Naive thymus-derived CD4-positive, alpha-beta T cell (primary cell): Measurements from ENCODE around the gene KIF27. TPM values are rescaled to one million over a fixed set of nuclear protein-coding genes. Genes with fewer than 3 reads are reported as not detected.
A peak's percentile ranks its signal among the peaks of the same experiment; 100 is the strongest.
"Not testable (repeated sequence)": the region's sequence is repeated elsewhere in the genome, so short reads cannot be mapped to it uniquely, and the experiment has no call there.

ENCODE experiments used
- ATAC-seq: fragments of 150-1000 bp; cut with Tn5 transposase; 2 replicates; pipeline ENCODE4 v1.10.0; 2021; ENCODE audit warnings: mild to moderate bottlenecking, moderate library complexity
- CTCF ChIA-PET: fragments of 350-600 bp; sonication (Branson Sonifier 250); formaldehyde crosslinking; loops from one replicate; lab custom pipeline; 2021; ENCODE audit warnings: antibody characterized with exemption; lab: Charles Lee
- POLR2A ChIA-PET: fragments of 350-600 bp; sonication (Branson Sonifier 250); formaldehyde crosslinking; loops from one replicate; lab custom pipeline; 2021; ENCODE audit warnings: antibody characterized with exemption, inconsistent platforms; lab: Charles Lee
- DNase-seq, 9 donors: peaks; one replicate each; pipeline versions ENCODE4 v3.0.0 to v3.0.0-alpha.2; 2020 to 2022; ENCODE audit warnings: mixed read lengths in 1 of 9
- H3K27ac ChIP-seq: one replicate; pipeline ENCODE4 v1.7.0; 2013; ENCODE audit warnings: mild to moderate bottlenecking, low read depth, low read length, moderate library complexity
- H3K27me3 ChIP-seq, 2 donors: one replicate each; pipeline ENCODE4 v1.7.0; 2013; ENCODE audit warnings: low read length in 2 of 2, mild to moderate bottlenecking in 2 of 2, moderate library complexity in 2 of 2; ENCODE audit not compliant: control insufficient read depth in 2 of 2, insufficient read depth in 2 of 2
- H3K36me3 ChIP-seq, 3 experiments: 1 replicate in 2 of 3; 2 replicates in 1 of 3; pipeline ENCODE4 v1.7.0; 2013; ENCODE audit warnings: low read length in 3 of 3, mild to moderate bottlenecking in 3 of 3, moderate library complexity in 1 of 3; ENCODE audit not compliant: insufficient read depth in 3 of 3, control insufficient read depth in 2 of 3
- H3K4me1 ChIP-seq, 2 donors: one replicate each; pipeline ENCODE4 v1.7.0; 2013; ENCODE audit warnings: low read length in 2 of 2, mild to moderate bottlenecking in 2 of 2, moderate library complexity in 1 of 2; ENCODE audit not compliant: control insufficient read depth in 2 of 2, insufficient read depth in 2 of 2
- H3K4me3 ChIP-seq: 2 replicates; pipeline ENCODE4 v1.7.0; 2013; ENCODE audit warnings: mild to moderate bottlenecking, low read length
- H3K9me3 ChIP-seq, 3 experiments: 1 replicate in 2 of 3; 2 replicates in 1 of 3; pipeline ENCODE4 v1.7.0; 2013; ENCODE audit warnings: low read length in 3 of 3; ENCODE audit not compliant: control insufficient read depth in 2 of 3
- H3K27ac Mint-ChIP-seq, 9 donors: one replicate each; pipeline ENCODE4 v1.8.0; 2020 to 2022; ENCODE audit warnings: mixed read lengths in 9 of 9, mild to moderate bottlenecking in 8 of 9, moderate library complexity in 5 of 9, inconsistent platforms in 2 of 9
- H3K27me3 Mint-ChIP-seq, 5 donors: one replicate each; pipeline ENCODE4 v1.8.0; 2021 to 2022; ENCODE audit warnings: mixed read lengths in 5 of 5, mild to moderate bottlenecking in 1 of 5
- H3K36me3 Mint-ChIP-seq, 5 donors: one replicate each; pipeline ENCODE4 v1.8.0; 2020 to 2022; ENCODE audit warnings: mixed read lengths in 5 of 5, mild to moderate bottlenecking in 3 of 5, inconsistent platforms in 1 of 5
- H3K4me1 Mint-ChIP-seq, 7 donors: one replicate each; pipeline ENCODE4 v1.8.0; 2020 to 2022; ENCODE audit warnings: mixed read lengths in 7 of 7, mild to moderate bottlenecking in 3 of 7, inconsistent platforms in 1 of 7
- H3K4me3 Mint-ChIP-seq, 10 donors: one replicate each; pipeline ENCODE4 v1.8.0; 2020 to 2022; ENCODE audit warnings: mild to moderate bottlenecking in 10 of 10, mixed read lengths in 10 of 10, moderate library complexity in 6 of 10, inconsistent platforms in 2 of 10
- H3K9me3 Mint-ChIP-seq, 11 donors: one replicate each; pipeline ENCODE4 v1.8.0; 2020 to 2022; ENCODE audit warnings: mixed read lengths in 11 of 11, mild to moderate bottlenecking in 4 of 11, inconsistent platforms in 1 of 11, moderate library complexity in 1 of 11
- intact Hi-C, 2 donors: fragments of 100-400 bp; cut with micrococcal nuclease; formaldehyde crosslinking; loops; one replicate each; pipeline ENCODE4 v1.15.1; 2023
- polyA plus RNA-seq, 2 donors: library from polyadenylated mRNA; unstranded; fragments of 300-500 nt; fragmentation: Illumina TruSeq; gene quantifications; one replicate each; pipeline ENCODE4 v1.2.3, GENCODE V29; 2021
- total RNA-seq, 6 experiments: library from RNA in 5 of 6; stranded (reverse) in 5 of 6; gene quantifications; 1 replicate in 5 of 6; 2 replicates in 1 of 6; pipeline ENCODE4 v1.2.3 and lab custom pipeline; 2021 to 2026

The KIF27 gene
- total and polyA plus RNA-seq, 7 experiments from 2014 or later: 1.3 to 6.7 (median 4.1) TPM

DNA sequence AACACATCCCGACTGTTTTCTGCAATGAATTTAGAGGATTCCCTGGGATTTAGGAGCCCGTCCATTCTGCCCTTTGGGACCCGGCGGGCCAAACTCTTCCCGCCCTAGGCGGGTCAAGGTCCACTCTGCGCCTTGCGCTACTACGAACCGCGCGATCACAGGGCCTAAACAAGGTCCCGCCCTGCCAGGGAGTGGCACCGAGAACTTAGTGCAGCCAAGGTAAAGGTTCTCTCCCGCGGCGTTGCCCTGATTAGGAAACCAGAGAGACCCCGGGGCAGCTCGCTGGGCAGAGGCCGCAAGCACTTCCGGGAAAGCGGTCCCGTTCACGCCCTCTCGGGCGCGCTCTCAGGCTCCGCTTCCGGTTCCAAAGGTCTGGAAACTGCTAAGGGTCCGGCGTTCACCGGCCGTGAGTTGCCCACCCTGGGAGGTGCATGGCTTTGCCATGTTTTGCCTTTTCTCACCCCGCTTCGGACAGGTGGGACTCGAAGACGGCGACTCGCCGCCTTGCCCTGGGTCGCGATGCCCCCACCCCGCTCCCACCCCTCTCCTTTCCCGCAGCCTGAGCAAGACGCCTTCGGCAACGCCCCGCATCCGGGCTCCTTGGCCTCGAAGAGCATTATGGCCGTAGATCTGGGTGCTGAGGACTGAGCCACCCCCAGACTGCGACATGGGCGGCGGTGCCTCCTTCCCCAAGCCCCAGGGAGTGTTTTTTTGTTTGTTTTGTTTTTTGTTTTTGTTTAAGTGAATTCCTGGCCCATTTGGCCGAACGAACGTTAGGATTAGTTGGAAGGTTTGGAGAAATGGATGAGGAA is 35.4 kb upstream of the KIF27 start:
- Mint-ChIP-seq H3K27me3 (no peaks in the 10 kb centered on the region), H3K27ac (peak overlapping the region; percentile 88 to 99 (median 94)), H3K4me1 (peaks cover 6 to 23% (median 19%) of the 10 kb centered on the region in 7 donors), H3K9me3 (no peaks in the 10 kb centered on the region), H3K4me3 (peak overlapping the region; percentile 94 to 98 (median 95)), H3K36me3 (peaks cover 0 to 8% (median 3%) of the 10 kb centered on the region in 5 donors)
- Histone ChIP-seq H3K27ac (peak overlapping the region; percentile 77), H3K27me3 (no peaks in the 10 kb centered on the region), H3K4me3 (peak overlapping the region; percentile 88), H3K36me3 (peaks cover 0 to 8% (median 0%) of the 10 kb centered on the region in 3 experiments), H3K9me3 (no peaks in the 10 kb centered on the region), H3K4me1 (peaks cover 4 to 13% of the 10 kb centered on the region in 2 donors)
- POLR2A ChIA-PET: interaction anchor here (1.3 to 1.4 kb wide), 4 partner anchors 16 to 35 kb away, joined by 3 to 24 read pairs (median 5); partner anchors contain the start of genes HNRNPK and RMI1
- DNase-seq (peak; percentile 25 to 73 (median 42)), ATAC-seq (peak; percentile 76)
- CTCF ChIA-PET: interaction anchor here (0.7 kb wide), 1 partner anchor 35 kb away, joined by 5 read pairs; the partner anchor contains the start of gene KIF27
- intact Hi-C loops: loop anchor here (1.0 to 5.0 kb wide), 4 partner anchors 9 to 341 kb away; partner anchors contain the start of genes HNRNPK (in 2 of the 2), KIF27 (in 2 of the 2) and RMI1 (in 2 of the 2)

DNA sequence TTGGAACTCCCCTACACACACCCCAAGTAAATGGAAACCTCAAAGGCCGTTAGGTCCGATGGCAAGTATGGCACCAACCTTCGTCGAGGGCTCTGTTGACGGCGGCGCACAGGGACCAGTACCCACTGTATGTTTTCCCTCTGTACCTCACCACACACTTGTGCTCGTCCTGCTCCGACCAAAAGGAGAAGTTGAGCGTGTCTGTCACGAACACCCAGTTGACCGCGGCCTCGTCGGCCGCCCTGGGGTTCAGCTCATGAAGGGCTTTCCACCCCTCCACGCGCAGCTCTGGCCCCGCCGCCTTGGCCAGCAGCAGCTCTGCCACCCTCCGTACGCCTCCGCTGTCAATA is 34.8 kb upstream of the KIF27 start:
- ChIA-PET POLR2A (interaction anchor here (1.3 to 1.4 kb wide), 4 partner anchors 17 to 34 kb away, joined by 3 to 24 read pairs (median 5); partner anchors contain the start of genes HNRNPK and RMI1), CTCF (interaction anchor here (0.7 kb wide), 1 partner anchor 35 kb away, joined by 5 read pairs; the partner anchor contains the start of gene KIF27)
- H3K4me1 Mint-ChIP-seq: peaks cover 6 to 23% (median 19%) of the 10 kb centered on the region in 7 donors
- peaks cover 0 to 8% (median 3%) of the 10 kb centered on the region in 5 donors for H3K36me3 Mint-ChIP-seq
- Histone ChIP-seq H3K36me3 (peaks cover 0 to 8% (median 0%) of the 10 kb centered on the region in 3 experiments), H3K9me3 (no peaks in the 10 kb centered on the region), H3K27me3 (no peaks in the 10 kb centered on the region), H3K4me1 (peaks cover 4 to 13% of the 10 kb centered on the region in 2 donors), H3K4me3 (peak overlapping the region; percentile 88), H3K27ac (peak overlapping the region; percentile 77)
- intact Hi-C loops: loop anchor here (1.0 to 5.0 kb wide), 3 partner anchors 24 to 341 kb away; partner anchors contain the start of genes HNRNPK (in 2 of the 2), KIF27 (in 2 of the 2) and RMI1 (in 2 of the 2)
- ATAC-seq (peak; percentile 77), DNase-seq (peak in 6 of 9 donors; percentile 14 to 50 (median 30))
- H3K4me3 Mint-ChIP-seq: peak overlapping the region; percentile 94 to 98 (median 95)
- no peaks in the 10 kb centered on the region for H3K27me3 Mint-ChIP-seq
- peak overlapping the region; percentile 88 to 99 (median 94) for H3K27ac Mint-ChIP-seq
- no peaks in the 10 kb centered on the region for H3K9me3 Mint-ChIP-seq

DNA sequence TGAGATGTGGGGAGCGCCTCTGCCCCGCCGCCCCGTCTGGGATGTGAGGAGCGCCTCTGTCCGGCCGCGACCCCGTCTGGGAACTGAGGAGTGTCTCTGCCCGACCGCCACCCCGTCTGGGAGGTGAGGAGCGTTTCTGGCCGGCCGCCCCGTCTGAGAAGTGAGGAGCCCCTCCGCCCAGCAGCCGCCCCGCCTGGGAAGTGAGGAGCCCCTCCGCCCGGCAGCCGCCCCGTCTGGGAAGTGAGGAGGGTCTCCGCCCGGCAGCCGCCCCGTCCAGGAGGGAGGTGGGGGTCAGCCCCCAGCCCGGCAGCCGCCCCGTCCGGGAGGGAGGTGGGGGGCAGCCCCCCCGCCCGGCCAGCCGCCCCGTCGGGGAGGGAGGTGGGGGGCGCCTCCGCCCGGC is 26.9 kb upstream of the KIF27 start:
- POLR2A ChIA-PET, H3K27me3 Mint-ChIP-seq, H3K4me3 Mint-ChIP-seq, H3K4me3 ChIP-seq, H3K27ac ChIP-seq, CTCF ChIA-PET, H3K27ac Mint-ChIP-seq, H3K9me3 ChIP-seq, H3K4me1 ChIP-seq, H3K9me3 Mint-ChIP-seq, DNase-seq, H3K36me3 ChIP-seq, ATAC-seq, intact Hi-C loops, H3K27me3 ChIP-seq, H3K4me1 Mint-ChIP-seq: not testable (repeated sequence)
- peaks cover 0 to 27% (median 12%) of the 10 kb centered on the region in 5 donors for H3K36me3 Mint-ChIP-seq

DNA sequence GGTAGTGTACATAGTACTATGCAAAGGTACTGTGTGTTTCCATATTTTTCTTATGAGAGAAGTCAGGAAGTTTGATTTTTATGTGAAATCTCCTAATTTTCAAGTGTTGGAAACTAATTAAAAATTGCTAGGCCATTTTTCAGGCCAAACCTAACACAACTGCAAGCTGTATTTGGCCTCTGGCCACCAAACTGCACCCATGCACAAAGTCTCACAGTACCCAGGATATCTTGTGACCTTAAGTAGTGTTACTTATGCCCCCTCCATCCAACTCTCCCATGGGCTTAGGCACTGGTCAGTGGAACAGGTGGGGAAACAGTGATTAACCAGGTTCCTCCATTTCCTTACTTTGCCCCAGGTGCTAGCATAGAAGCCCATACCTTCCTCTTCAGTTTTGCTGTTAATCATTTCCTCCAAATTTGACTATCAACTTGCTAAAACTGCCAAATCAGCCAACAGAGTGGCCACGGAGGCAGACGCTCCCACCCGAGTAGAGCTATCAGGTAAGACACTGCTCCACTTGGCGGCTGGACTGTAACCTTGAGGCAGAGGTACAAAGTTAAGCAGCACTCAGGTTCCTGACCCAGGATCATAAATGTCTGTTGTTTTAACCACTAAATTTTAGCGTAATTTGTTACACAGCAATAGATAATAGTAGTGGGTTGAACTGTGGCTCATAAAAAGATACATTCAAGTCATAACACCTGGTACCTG is 19.5 kb upstream of the KIF27 start:
- CTCF ChIA-PET: interaction anchor here (0.6 to 1.7 kb wide), 5 partner anchors 11 to 446 kb away, joined by 3 to 11 read pairs (median 3); no protein-coding TSS in a partner anchor

DNA sequence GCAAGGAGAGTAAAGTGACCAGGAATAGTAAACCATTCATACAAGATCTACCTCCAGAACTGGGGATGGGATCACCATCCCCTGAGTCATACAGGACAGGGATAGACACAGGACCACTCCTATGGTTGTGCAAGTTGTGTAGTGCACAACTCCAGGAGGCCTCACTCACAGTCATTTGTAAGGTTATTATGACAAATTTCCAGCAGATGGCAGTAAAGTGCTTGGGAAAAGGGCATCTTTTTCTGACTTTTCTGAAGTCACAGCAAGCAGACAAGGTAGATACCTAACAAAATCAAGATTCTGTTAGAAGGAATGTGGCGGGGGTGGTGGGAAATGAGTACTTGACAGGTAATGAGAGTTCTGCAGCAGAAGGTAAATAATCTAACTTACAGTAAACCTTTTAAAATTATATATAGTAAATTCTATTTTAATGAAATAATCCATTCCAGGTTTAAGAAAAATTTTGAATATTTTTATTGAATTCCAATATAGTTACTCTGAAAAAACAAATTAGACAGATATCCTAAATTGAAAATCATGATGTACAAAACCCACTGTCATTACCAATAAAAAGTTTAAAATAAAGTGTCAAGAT is 16.7 kb upstream of the KIF27 start:
- no peaks in the 10 kb centered on the region for H3K9me3 ChIP-seq
- Mint-ChIP-seq H3K4me1 (peaks cover 0 to 19% (median 0%) of the 10 kb centered on the region in 7 donors), H3K9me3 (no peaks in the 10 kb centered on the region), H3K27ac (no peak overlapping the region), H3K27me3 (no peaks in the 10 kb centered on the region), H3K36me3 (peaks cover 4 to 21% (median 9%) of the 10 kb centered on the region in 5 donors), H3K4me3 (no peak overlapping the region)
- ChIA-PET CTCF (interaction anchor here (0.6 to 2.0 kb wide), 9 partner anchors 10 to 378 kb away, joined by 3 to 11 read pairs (median 4); no protein-coding TSS in a partner anchor), POLR2A (no interaction called here)
- ATAC-seq (peak; percentile 84), DNase-seq (peak in 7 of 9 donors; percentile 44 to 74 (median 66))
- H3K27ac ChIP-seq: no peak overlapping the region
- no peaks in the 10 kb centered on the region for H3K4me1 ChIP-seq
- no peak overlapping the region for H3K4me3 ChIP-seq
- peaks cover 0 to 17% (median 4%) of the 10 kb centered on the region in 3 experiments for H3K36me3 ChIP-seq
- no peaks in the 10 kb centered on the region for H3K27me3 ChIP-seq
- intact Hi-C loops: loop anchor here (1.0 to 5.0 kb wide), 6 partner anchors 18 to 1674 kb away; partner anchors contain the start of genes HNRNPK (in 1 of the 2) and RMI1 (in 1 of the 2)

More for the DNA sequence above, 19.5 kb upstream of the KIF27 start:
- no peak overlapping the region for H3K4me3 Mint-ChIP-seq
- peak overlapping the region in 2 of 9 donors; percentile 55 to 78 for H3K27ac Mint-ChIP-seq
- no peaks in the 10 kb centered on the region for H3K9me3 Mint-ChIP-seq
- Histone ChIP-seq H3K4me1 (no peaks in the 10 kb centered on the region), H3K9me3 (no peaks in the 10 kb centered on the region), H3K36me3 (peaks cover 0 to 17% (median 4%) of the 10 kb centered on the region in 3 experiments), H3K27me3 (no peaks in the 10 kb centered on the region), H3K27ac (no peak overlapping the region), H3K4me3 (no peak overlapping the region)
- no peak for ATAC-seq
- peaks cover 5 to 35% (median 16%) of the 10 kb centered on the region in 5 donors for H3K36me3 Mint-ChIP-seq
- peaks cover 0 to 8% (median 0%) of the 10 kb centered on the region in 7 donors for H3K4me1 Mint-ChIP-seq
- intact Hi-C loops: no loop called here
- H3K27me3 Mint-ChIP-seq: no peaks in the 10 kb centered on the region
- POLR2A ChIA-PET: no interaction called here
- no peak for DNase-seq
